ENCODE results near the gene CAD. TPM values are rescaled to one million over a fixed set of nuclear protein-coding genes. Genes with fewer than 3 reads are reported as not detected.
A peak's percentile ranks its signal among the peaks of the same experiment; 100 is the strongest.

CAD gene
- total RNA-seq, 1 experiment from 2014 or later: 130 TPM

- Histone ChIP-seq H2AFZ (ENCODE audit: low read length) (no peak within 1 kb of the TSS), H4K20me1 (ENCODE audit: control insufficient read depth, insufficient read depth, insufficient read length) (no peaks in the 10 kb centered on the region), H3K56ac (ENCODE audit: insufficient read length, low read depth, low read length) (no peak within 1 kb of the TSS), H3K4me2 (ENCODE audit: insufficient read depth, insufficient read length, low read length) (peak within 1 kb of the TSS; percentile 46), H3K9me3 (ENCODE audit: control insufficient read depth, low read depth, low read length) (no peaks in the 10 kb centered on the region), H3K14ac (ENCODE audit: insufficient read depth, low read length) (no peak within 1 kb of the TSS; the same call in 1 of the 2 replicates), H3K79me1 (ENCODE audit: insufficient read depth, low read depth, low read length, poor library complexity, severe bottlenecking) (no peaks in the 10 kb centered on the region), H2BK20ac (ENCODE audit: low read depth, low read length, poor library complexity, severe bottlenecking) (no peak within 1 kb of the TSS), H2BK15ac (ENCODE audit: low read depth, low read length) (no peak within 1 kb of the TSS), H3K79me2 (ENCODE audit: insufficient read depth, low read length) (no peaks in the 10 kb centered on the region), H3K9ac (ENCODE audit: extremely low read depth, insufficient read length, low read length) (no peak within 1 kb of the TSS), H3K4me1 (ENCODE audit: insufficient read depth, low read length) (no peaks in the 10 kb centered on the region; the same call in 1 of the 2 replicates), H2BK120ac (ENCODE audit: low read depth, low read length, poor library complexity, severe bottlenecking) (no peak within 1 kb of the TSS), H3K4ac (ENCODE audit: low read depth, low read length) (no peak within 1 kb of the TSS), H3K18ac (ENCODE audit: insufficient read length, low read depth, low read length) (no peak within 1 kb of the TSS), H3T11ph (ENCODE audit: low read length) (no peak within 1 kb of the TSS), H4K91ac (ENCODE audit: insufficient read length, low read depth, low read length) (no peak within 1 kb of the TSS), H2AK5ac (ENCODE audit: insufficient read length, low read length) (no peak within 1 kb of the TSS), H3K27ac (ENCODE audit: insufficient read length, low read depth, low read length) (no peak within 1 kb of the TSS), H2BK5ac (ENCODE audit: insufficient read length, low read length) (no peak within 1 kb of the TSS), H3K27me3 (ENCODE audit: insufficient read depth, low read length) (peaks cover 38% of the 10 kb centered on the region; the same call in 1 of the 2 replicates), H4K5ac (ENCODE audit: insufficient read length, low read depth, low read length) (no peak within 1 kb of the TSS), H4K8ac (replicated peaks; ENCODE audit: insufficient read length, low read depth, low read length) (no peak within 1 kb of the TSS), H3K23ac (ENCODE audit: insufficient read length, low read depth, low read length) (no peak within 1 kb of the TSS), H2BK12ac (ENCODE audit: insufficient read length, low read depth, low read length) (no peak within 1 kb of the TSS), H3K23me2 (ENCODE audit: insufficient read length, low read depth, low read length, poor library complexity, severe bottlenecking) (peaks cover 20% of the 10 kb centered on the region)
- H3K27me3 Mint-ChIP-seq (ENCODE audit: low read depth): peaks cover 43% of the 10 kb centered on the region
- DNase-seq: peak; percentile 46
- no peaks in the 10 kb centered on the region; a peak in 2 of 7 replicates for H3K36me3 Mint-ChIP-seq (ENCODE audit: insufficient read depth in 1 of 3, low read depth in 3 of 3)
- 0 out of 3 replicates have a peak, but pooled peaks have one; percentile 20 for TF ChIP-seq CTCF (conservative IDR thresholded peaks at IDR 0.05)
- H3K27ac Mint-ChIP-seq: no peak within 1 kb of the TSS
- H3K4me3 Mint-ChIP-seq: peak within 1 kb of the TSS; percentile 64 to 88
- H3K4me1 Mint-ChIP-seq: peaks cover 24 to 29% of the 10 kb centered on the region in 2 experiments
- H3K9me3 Mint-ChIP-seq: no peaks in the 10 kb centered on the region; a peak in 2 of 5 replicates
- WGBS (ENCODE audit: extremely low coverage, insufficient read length, low lambda C conversion rate): no CpG with 5 or more reads among the region's 96 CpGs
These were observed 45.5 kb downstream of the CAD start, which contains the start of gene SLC30A3 for GRCh38 chr2:27262379-27263286. TSS of gene SLC30A3 (minus strand) at chr2:27263047. CDS start at chr2:27262906, 141 bp downstream.

Data from H9 (cell line).